ENCODE data around the gene PDE10A. TPM values are rescaled to one million over a fixed set of nuclear protein-coding genes. Genes with fewer than 3 reads are reported as not detected.

PDE10A gene
- total and polyA plus RNA-seq, 4 experiments from 2014 or later, result not detected

DNA sequence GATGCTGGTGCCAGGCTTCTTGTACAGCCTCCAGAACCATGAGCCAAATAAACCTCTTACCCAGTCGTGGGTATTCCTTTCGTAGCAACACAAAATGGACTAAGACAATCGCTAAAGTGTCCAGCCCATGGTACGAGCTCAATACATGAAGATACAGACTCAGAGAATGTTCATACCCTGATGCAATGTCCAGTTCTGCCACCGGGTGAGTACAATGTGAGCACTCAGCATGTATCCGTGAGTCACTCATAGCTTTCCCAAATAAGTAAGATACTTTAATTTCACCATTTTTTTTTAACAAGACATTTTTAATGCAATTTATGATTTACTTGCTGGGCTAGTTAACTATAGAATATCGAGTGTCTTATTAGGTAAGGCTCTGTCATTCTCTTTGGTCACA, 26.7 kb upstream of the PDE10A start:
- H3K4me1 Mint-ChIP-seq, result no peaks in the 10 kb centered on the region
- no peak for DNase-seq
- no peak overlapping the region for H3K27ac ChIP-seq (ENCODE audit: low read depth, low read length)
- intact Hi-C loops (cut with micrococcal nuclease), result no loop called here
- H3K4me3 Mint-ChIP-seq, result no peak overlapping the region
- POLR2A ChIA-PET (ENCODE audit: partially characterized antibody), result no interaction called here
- no peaks in the 10 kb centered on the region for H3K36me3 ChIP-seq (ENCODE audit: insufficient read depth, low read length)
- no peaks in the 10 kb centered on the region for H3K9me3 ChIP-seq (ENCODE audit: control insufficient read depth in 1 of 2, low read length in 2 of 2)
- H3K4me3 ChIP-seq (ENCODE audit: low read length in 2 of 2), result no peak overlapping the region
- CTCF ChIA-PET (ENCODE audit: partially characterized antibody), result interaction anchor here (1.6 kb wide), 1 partner anchor 15 kb away, joined by 3 read pairs; no protein-coding TSS in a partner anchor
- peaks cover 0 to 4% (median 0%) of the 10 kb centered on the region in 8 donors for H3K9me3 Mint-ChIP-seq
- no peaks in the 10 kb centered on the region for H3K4me1 ChIP-seq (ENCODE audit: insufficient read depth, low read length)
- no peak overlapping the region for H3K27ac Mint-ChIP-seq
- no peaks in the 10 kb centered on the region for H3K27me3 Mint-ChIP-seq
- no peaks in the 10 kb centered on the region for H3K36me3 Mint-ChIP-seq
- H3K27me3 ChIP-seq (ENCODE audit: insufficient read depth, low read length), result no peaks in the 10 kb centered on the region

DNA sequence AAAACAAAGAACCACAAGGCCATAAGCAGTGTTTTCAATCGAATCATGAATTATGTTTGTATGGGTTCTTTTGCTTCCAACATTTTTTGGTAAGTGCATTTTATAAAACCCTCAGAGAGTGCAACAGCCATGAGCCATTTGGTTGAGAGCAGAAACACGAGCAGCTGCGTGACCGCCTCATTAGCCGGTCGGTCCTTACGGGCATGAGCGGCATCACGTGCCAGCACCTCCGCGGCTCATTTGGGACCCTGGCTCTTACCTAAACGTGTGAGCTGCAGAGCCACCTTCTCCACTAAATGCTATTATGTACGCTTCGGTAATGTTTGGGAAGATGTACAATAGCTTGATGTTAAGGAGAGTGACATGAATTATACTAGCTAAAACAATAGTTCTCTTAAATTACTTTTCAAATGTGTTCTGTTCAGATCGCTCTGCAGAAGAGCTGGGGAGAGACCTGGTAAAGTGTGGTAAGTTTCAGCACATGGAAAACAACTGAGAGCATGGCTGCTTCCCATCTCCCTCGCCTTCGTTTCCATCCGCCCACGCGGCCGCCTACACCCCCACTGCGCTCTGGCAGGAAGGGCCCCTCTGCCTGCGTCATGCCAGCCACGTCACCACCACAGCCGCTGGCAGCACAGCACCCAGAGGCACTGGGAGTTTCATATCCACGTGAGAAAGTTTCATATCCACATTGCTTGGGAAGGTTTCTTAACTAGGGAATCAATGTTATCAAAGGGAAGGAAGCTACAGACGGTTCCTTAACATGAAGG, 23.7 kb upstream of the PDE10A start:
- Mint-ChIP-seq H3K27me3 (peaks cover 0 to 2% of the 10 kb centered on the region in 2 donors), H3K36me3 (no peaks in the 10 kb centered on the region), H3K4me3 (no peak overlapping the region), H3K4me1 (no peaks in the 10 kb centered on the region), H3K9me3 (peaks cover 0 to 5% (median 1%) of the 10 kb centered on the region in 8 donors), H3K27ac (no peak overlapping the region)
- ChIA-PET POLR2A (ENCODE audit: partially characterized antibody) (no interaction called here), CTCF (ENCODE audit: partially characterized antibody) (no interaction called here)
- intact Hi-C loops (cut with micrococcal nuclease), result no loop called here
- H3K4me1 ChIP-seq (ENCODE audit: insufficient read depth, low read length), result no peaks in the 10 kb centered on the region
- no peak overlapping the region for H3K27ac ChIP-seq (ENCODE audit: low read depth, low read length)
- no peaks in the 10 kb centered on the region for H3K36me3 ChIP-seq (ENCODE audit: insufficient read depth, low read length)
- no peaks in the 10 kb centered on the region for H3K9me3 ChIP-seq (ENCODE audit: control insufficient read depth in 1 of 2, low read length in 2 of 2)
- H3K4me3 ChIP-seq (ENCODE audit: low read length in 2 of 2), result no peak overlapping the region
- DNase-seq, result no peak
- no peaks in the 10 kb centered on the region for H3K27me3 ChIP-seq (ENCODE audit: insufficient read depth, low read length)

DNA sequence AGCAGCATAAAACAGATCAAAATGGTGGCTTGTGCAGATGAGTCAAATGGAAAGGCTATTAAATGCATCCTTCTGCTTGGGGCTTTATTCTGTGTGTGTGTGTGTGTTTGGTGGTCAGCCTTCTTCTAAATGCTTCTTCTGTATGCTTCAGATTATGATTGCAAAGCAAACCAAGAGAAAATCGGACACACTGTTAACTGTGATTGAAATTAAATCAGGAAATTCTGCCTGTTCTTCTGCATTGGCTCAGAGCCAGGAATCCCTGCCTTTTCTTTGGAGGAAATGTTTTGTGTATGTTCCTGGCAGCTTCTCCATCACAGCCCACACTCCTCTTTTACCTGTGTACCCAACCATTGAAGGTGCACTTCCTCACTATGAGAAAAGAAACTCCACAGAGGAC, 22.3 kb upstream of the PDE10A start:
- H3K27ac ChIP-seq (ENCODE audit: low read depth, low read length), result no peak overlapping the region
- ChIA-PET CTCF (ENCODE audit: partially characterized antibody) (no interaction called here), POLR2A (ENCODE audit: partially characterized antibody) (no interaction called here)
- intact Hi-C loops (cut with micrococcal nuclease), result no loop called here
- H3K27me3 ChIP-seq (ENCODE audit: insufficient read depth, low read length), result no peaks in the 10 kb centered on the region
- Mint-ChIP-seq H3K27ac (no peak overlapping the region), H3K9me3 (peaks cover 0 to 5% (median 0%) of the 10 kb centered on the region in 8 donors), H3K36me3 (no peaks in the 10 kb centered on the region), H3K4me3 (no peak overlapping the region), H3K4me1 (no peaks in the 10 kb centered on the region), H3K27me3 (peaks cover 0 to 2% of the 10 kb centered on the region in 2 donors)
- no peak for DNase-seq
- no peaks in the 10 kb centered on the region for H3K36me3 ChIP-seq (ENCODE audit: insufficient read depth, low read length)
- H3K9me3 ChIP-seq (ENCODE audit: control insufficient read depth in 1 of 2, low read length in 2 of 2), result no peaks in the 10 kb centered on the region
- no peak overlapping the region for H3K4me3 ChIP-seq (ENCODE audit: low read length in 2 of 2)
- H3K4me1 ChIP-seq (ENCODE audit: insufficient read depth, low read length), result no peaks in the 10 kb centered on the region

DNA sequence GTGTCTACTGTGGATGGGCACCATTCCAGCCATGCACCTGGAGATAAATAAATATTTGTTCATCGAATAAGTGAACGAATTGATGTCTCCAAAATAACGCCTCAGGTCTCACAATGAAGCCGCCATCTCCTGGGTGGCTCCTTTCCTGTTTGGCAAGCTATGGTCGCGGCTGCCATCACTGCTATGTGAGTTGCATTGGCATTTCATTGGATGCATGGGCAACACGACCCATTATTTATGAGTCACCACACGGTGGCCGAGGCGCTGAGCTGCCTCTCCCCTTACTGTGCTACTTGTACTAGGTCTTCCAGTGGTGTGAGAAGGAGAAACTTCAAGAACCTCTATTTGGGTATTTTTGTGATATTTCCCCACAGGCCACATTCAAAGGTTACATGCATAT, 21.3 kb upstream of the PDE10A start:
- Histone ChIP-seq H3K27me3 (ENCODE audit: insufficient read depth, low read length) (no peaks in the 10 kb centered on the region), H3K4me1 (ENCODE audit: insufficient read depth, low read length) (no peaks in the 10 kb centered on the region), H3K9me3 (ENCODE audit: control insufficient read depth in 1 of 2, low read length in 2 of 2) (no peaks in the 10 kb centered on the region), H3K4me3 (ENCODE audit: low read length in 2 of 2) (no peak overlapping the region), H3K27ac (ENCODE audit: low read depth, low read length) (no peak overlapping the region), H3K36me3 (ENCODE audit: insufficient read depth, low read length) (no peaks in the 10 kb centered on the region)
- DNase-seq, result no peak
- peaks cover 0 to 5% (median 0%) of the 10 kb centered on the region in 8 donors for H3K9me3 Mint-ChIP-seq
- no peaks in the 10 kb centered on the region for H3K36me3 Mint-ChIP-seq
- POLR2A ChIA-PET (ENCODE audit: partially characterized antibody), result no interaction called here
- CTCF ChIA-PET (ENCODE audit: partially characterized antibody), result no interaction called here
- no peak overlapping the region for H3K4me3 Mint-ChIP-seq
- H3K4me1 Mint-ChIP-seq, result no peaks in the 10 kb centered on the region
- peaks cover 2% of the 10 kb centered on the region in 2 donors for H3K27me3 Mint-ChIP-seq
- intact Hi-C loops (cut with micrococcal nuclease), result no loop called here
- H3K27ac Mint-ChIP-seq, result no peak overlapping the region

DNA sequence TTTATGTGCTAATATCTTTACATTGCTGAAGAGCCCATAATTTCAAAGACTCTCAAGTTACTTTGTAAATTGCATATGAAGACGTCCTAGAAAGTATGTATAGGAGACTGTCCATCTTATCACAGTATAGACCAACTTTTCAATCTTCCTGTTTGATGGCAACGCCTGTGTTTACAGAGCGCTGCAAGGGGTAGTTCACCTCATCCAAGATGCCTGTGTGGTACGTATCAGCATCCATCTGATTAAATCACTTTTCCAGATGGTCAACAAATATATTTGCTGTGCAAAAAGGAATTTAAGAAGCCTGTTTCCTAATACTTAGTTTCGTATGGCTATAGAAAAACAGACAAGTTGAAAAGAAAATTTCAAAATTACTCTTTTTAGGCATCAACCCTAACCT, 17.9 kb upstream of the PDE10A start:
- DNase-seq, result no peak
- H3K9me3 Mint-ChIP-seq, result peaks cover 0 to 5% (median 2%) of the 10 kb centered on the region in 8 donors
- POLR2A ChIA-PET (ENCODE audit: partially characterized antibody), result no interaction called here
- intact Hi-C loops (cut with micrococcal nuclease), result no loop called here
- H3K4me3 ChIP-seq (ENCODE audit: low read length in 2 of 2), result no peak overlapping the region
- CTCF ChIA-PET (ENCODE audit: partially characterized antibody), result no interaction called here
- H3K27me3 Mint-ChIP-seq, result peaks cover 2 to 4% of the 10 kb centered on the region in 2 donors
- no peaks in the 10 kb centered on the region for H3K4me1 ChIP-seq (ENCODE audit: insufficient read depth, low read length)
- no peaks in the 10 kb centered on the region for H3K4me1 Mint-ChIP-seq
- H3K4me3 Mint-ChIP-seq, result no peak overlapping the region
- H3K36me3 ChIP-seq (ENCODE audit: insufficient read depth, low read length), result no peaks in the 10 kb centered on the region
- no peak overlapping the region for H3K27ac Mint-ChIP-seq
- no peaks in the 10 kb centered on the region for H3K36me3 Mint-ChIP-seq
- no peaks in the 10 kb centered on the region for H3K27me3 ChIP-seq (ENCODE audit: insufficient read depth, low read length)
- no peaks in the 10 kb centered on the region for H3K9me3 ChIP-seq (ENCODE audit: control insufficient read depth in 1 of 2, low read length in 2 of 2)
- H3K27ac ChIP-seq (ENCODE audit: low read depth, low read length), result no peak overlapping the region

DNA sequence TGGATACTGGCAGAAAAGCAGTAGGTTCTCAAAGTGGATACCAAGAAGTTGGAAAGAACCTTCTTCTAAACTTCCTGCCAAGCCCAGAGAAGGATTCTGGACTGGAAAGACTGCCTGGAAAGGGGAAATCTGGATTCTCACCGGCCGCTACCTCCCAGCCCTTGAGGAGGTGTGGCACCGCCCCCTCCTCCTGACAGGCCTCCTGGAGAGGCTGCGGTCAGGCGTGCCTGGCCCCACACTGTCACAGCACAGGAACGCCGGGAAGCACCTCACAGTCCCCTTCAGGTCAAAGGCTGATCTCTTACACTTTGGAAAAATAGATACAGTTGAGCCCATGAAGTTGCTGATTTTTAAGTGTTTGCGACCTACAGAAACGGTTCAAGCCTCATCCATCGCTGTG, 16.3 kb upstream of the PDE10A start:
- no peak overlapping the region for H3K4me3 Mint-ChIP-seq
- intact Hi-C loops (cut with micrococcal nuclease), result no loop called here
- DNase-seq, result no peak
- ChIA-PET POLR2A (ENCODE audit: partially characterized antibody) (no interaction called here), CTCF (ENCODE audit: partially characterized antibody) (no interaction called here)
- H3K4me1 Mint-ChIP-seq, result no peaks in the 10 kb centered on the region
- Histone ChIP-seq H3K27me3 (ENCODE audit: insufficient read depth, low read length) (no peaks in the 10 kb centered on the region), H3K9me3 (ENCODE audit: control insufficient read depth in 1 of 2, low read length in 2 of 2) (no peaks in the 10 kb centered on the region), H3K27ac (ENCODE audit: low read depth, low read length) (no peak overlapping the region), H3K4me3 (ENCODE audit: low read length in 2 of 2) (no peak overlapping the region), H3K4me1 (ENCODE audit: insufficient read depth, low read length) (no peaks in the 10 kb centered on the region), H3K36me3 (ENCODE audit: insufficient read depth, low read length) (no peaks in the 10 kb centered on the region)
- H3K27ac Mint-ChIP-seq, result no peak overlapping the region
- no peaks in the 10 kb centered on the region for H3K36me3 Mint-ChIP-seq
- peaks cover 2 to 4% of the 10 kb centered on the region in 2 donors for H3K27me3 Mint-ChIP-seq
- H3K9me3 Mint-ChIP-seq, result peaks cover 0 to 5% (median 2%) of the 10 kb centered on the region in 8 donors

DNA sequence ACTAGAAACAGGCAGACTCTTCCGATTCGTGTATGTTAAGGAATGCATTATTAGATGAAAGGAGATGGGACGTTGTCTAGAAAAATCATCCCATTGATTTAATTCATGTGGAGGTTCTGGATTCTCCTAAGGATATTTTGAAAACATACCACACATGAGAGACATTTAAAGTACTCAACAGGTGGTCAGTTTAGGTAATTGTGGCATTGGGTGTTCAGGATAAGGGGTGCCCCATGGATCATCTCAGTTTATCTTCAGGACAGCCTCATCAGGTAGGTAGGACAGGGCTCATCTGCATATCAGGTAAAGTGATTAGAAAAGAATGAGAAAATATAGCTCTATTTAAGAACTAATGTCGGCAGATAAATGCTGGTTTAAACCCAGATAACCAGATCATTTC, 15.9 kb upstream of the PDE10A start:
- Mint-ChIP-seq H3K36me3 (no peaks in the 10 kb centered on the region), H3K4me3 (no peak overlapping the region), H3K9me3 (peaks cover 0 to 4% (median 1%) of the 10 kb centered on the region in 8 donors), H3K4me1 (no peaks in the 10 kb centered on the region), H3K27ac (no peak overlapping the region), H3K27me3 (peaks cover 2 to 4% of the 10 kb centered on the region in 2 donors)
- intact Hi-C loops (cut with micrococcal nuclease), result no loop called here
- no peaks in the 10 kb centered on the region for H3K9me3 ChIP-seq (ENCODE audit: control insufficient read depth in 1 of 2, low read length in 2 of 2)
- H3K27ac ChIP-seq (ENCODE audit: low read depth, low read length), result no peak overlapping the region
- no peaks in the 10 kb centered on the region for H3K4me1 ChIP-seq (ENCODE audit: insufficient read depth, low read length)
- H3K36me3 ChIP-seq (ENCODE audit: insufficient read depth, low read length), result no peaks in the 10 kb centered on the region
- H3K27me3 ChIP-seq (ENCODE audit: insufficient read depth, low read length), result no peaks in the 10 kb centered on the region
- H3K4me3 ChIP-seq (ENCODE audit: low read length in 2 of 2), result no peak overlapping the region
- POLR2A ChIA-PET (ENCODE audit: partially characterized antibody), result no interaction called here
- DNase-seq, result no peak
- CTCF ChIA-PET (ENCODE audit: partially characterized antibody), result no interaction called here
